ENCODE measurements around the gene SMPD2. TPM values are rescaled to one million over a fixed set of nuclear protein-coding genes. Genes with fewer than 3 reads are reported as not detected.
A peak's percentile ranks its signal among the peaks of the same experiment; 100 is the strongest.
"Not testable (repeated sequence)": the region's sequence is repeated elsewhere in the genome, so short reads cannot be mapped to it uniquely, and the experiment has no call there.

Gene SMPD2
- total RNA-seq, 2 experiments from 2014 or later, result 7.0 to 7.9 TPM

DNA sequence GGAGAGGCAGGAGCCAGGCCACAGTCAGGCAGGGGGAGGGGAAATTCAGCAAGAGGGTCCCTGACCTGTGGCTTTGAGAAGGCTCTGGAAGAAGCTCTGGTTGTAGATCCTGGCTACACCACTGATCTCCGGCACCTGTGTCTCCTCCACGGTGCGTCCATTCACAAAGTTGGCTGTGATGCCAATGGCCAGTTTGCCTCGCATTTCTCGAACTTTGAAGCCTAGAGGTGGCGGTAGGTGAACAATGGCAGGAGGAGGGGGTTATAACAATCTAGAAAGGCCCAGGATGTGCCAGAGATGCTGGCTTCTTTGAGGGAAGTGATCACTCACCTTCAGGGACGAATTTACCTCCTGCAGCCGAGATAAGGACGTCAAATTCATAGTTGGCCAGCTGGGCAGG lies 11.7 kb downstream of the SMPD2 start:
- H3K27ac Mint-ChIP-seq, result no peak overlapping the region
- H3K36me3 Mint-ChIP-seq, result peaks cover 13% of the 10 kb centered on the region
- H3K4me3 Mint-ChIP-seq, result no peak overlapping the region
- H3K9me3 Mint-ChIP-seq, result no peaks in the 10 kb centered on the region
- DNase-seq, result no peak
- no peaks in the 10 kb centered on the region for H3K27me3 Mint-ChIP-seq
- peaks cover 38% of the 10 kb centered on the region for H3K4me1 Mint-ChIP-seq

DNA sequence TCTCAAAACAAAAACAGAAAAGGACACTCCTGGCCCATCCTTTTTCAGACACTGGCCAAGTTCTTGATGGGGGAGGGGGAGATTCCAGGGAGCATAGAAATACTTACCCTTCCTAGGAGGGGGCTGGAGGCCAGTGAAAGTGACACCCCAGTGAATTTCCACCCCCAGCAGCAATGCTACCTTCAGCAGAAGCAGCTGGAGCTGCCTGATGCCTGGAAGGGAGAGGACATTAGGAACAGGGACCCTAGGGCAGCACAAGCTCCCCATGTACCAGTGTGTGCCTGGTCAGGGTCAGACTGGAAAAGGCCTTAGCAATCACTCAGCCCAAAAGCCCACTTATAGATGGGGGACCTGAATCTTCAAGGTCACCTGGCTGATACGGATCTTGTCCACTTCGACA lies 12.6 kb downstream of the SMPD2 start:
- peaks cover 48% of the 10 kb centered on the region for H3K4me1 Mint-ChIP-seq
- DNase-seq, result no peak
- H3K9me3 Mint-ChIP-seq, result no peaks in the 10 kb centered on the region
- no peaks in the 10 kb centered on the region for H3K27me3 Mint-ChIP-seq
- H3K36me3 Mint-ChIP-seq, result peaks cover 21% of the 10 kb centered on the region
- H3K4me3 Mint-ChIP-seq, result no peak overlapping the region
- H3K27ac Mint-ChIP-seq, result no peak overlapping the region

DNA sequence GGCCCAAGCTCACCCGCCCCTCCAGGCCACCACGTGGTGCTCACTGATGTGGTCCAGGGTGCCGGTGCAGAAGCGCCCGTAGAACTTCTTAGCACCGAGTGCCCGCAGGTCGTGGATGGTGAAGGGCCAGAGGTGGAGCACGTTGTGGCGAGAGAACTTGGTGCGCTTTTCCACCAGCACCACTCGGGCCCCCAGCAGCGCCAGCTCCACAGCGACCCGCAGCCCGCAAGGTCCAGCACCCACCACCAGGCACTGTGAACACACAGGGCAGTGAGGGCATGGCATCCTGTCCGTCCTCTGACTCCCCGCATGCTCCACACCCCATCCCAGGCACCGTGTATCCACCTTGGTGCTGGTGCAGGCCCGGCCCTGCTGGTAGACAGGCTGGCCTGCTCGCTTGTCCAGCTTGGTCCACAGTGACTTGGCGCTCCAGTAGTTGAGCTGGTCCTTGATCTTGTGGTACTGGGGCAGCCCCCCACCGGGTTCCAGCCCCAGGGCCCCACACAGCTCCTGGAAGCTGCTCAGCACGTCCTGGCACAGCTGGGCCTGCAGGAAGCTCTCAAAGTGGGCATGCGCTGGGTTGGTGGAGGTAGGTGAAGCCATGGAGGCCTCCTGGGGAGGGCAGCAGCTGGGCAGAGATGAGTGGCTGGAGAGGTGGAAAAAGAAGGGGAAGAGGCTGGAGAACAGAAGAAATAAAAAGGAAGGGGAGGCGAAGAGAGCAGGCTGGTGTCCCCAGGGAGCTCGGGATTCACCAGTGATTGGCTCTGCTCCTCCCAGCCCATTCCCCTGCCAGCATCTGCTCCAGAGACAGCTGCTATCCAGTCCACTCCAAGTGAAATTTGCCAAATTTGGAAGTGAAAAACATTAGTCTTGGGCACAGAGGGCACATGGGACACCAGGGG lies 13.3 kb downstream of the SMPD2 start:
- Mint-ChIP-seq H3K36me3 (peaks cover 21% of the 10 kb centered on the region), H3K27ac (peak overlapping the region; percentile 94), H3K4me3 (peak overlapping the region; percentile 93), H3K27me3 (no peaks in the 10 kb centered on the region), H3K4me1 (peaks cover 52% of the 10 kb centered on the region), H3K9me3 (no peaks in the 10 kb centered on the region)
- DNase-seq, result no peak

GRCh38 chr6:109454496-109455436 lies 14.2 kb downstream of the SMPD2 start:
- Mint-ChIP-seq H3K9me3 (no peaks in the 10 kb centered on the region), H3K36me3 (peaks cover 21% of the 10 kb centered on the region), H3K27ac (peak overlapping the region; percentile 94), H3K4me1 (peaks cover 57% of the 10 kb centered on the region), H3K27me3 (no peaks in the 10 kb centered on the region), H3K4me3 (peak overlapping the region; percentile 93)
- peak; percentile 72 for DNase-seq

DNA sequence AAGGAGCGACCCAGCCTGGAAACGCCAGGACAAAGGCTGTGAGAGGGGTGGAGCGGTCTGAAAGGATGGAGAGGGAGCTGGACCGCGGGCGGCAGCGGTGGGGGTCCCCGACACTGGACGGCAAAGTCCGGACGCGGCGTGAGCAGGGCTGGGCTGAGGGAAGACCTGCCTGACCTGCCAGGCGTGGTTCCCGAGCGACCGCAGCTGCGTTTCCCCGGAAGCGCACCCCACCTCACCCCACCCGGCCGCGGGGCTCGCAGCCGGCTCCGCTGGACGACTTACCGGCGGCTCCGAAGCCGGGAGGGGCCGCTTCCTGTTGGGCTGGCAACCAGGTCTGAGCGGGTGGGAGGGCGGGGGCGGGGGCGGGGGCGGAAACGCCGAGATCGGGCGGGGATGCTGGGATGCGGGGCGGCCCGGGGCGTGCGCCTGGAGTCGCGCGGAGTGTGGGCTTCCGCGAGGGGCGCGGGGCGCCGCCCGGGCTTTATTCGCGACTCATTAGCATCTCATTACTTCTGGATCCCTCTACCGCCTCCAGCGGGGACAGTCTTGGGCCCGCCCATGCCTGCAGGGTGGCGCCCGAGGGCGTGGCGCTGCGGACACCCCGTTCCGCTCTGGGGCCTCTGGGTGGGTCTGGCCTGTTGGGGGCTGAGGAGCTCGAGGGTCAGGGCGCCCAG lies 15.1 kb downstream of the SMPD2 start, which contains the start of gene MICAL1:
Gene MICAL1, minus strand, starts transcription at position 336 of the 674 bp plus-strand sequence. CDS start 1,576 bp downstream, outside the sequence.
- peaks cover 58% of the 10 kb centered on the region for H3K4me1 Mint-ChIP-seq
- no peaks in the 10 kb centered on the region for H3K9me3 Mint-ChIP-seq
- peak within 1 kb of the TSS; percentile 93 for H3K4me3 Mint-ChIP-seq
- H3K27ac Mint-ChIP-seq, result peak within 1 kb of the TSS; percentile 94
- H3K27me3 Mint-ChIP-seq, result no peaks in the 10 kb centered on the region
- H3K36me3 Mint-ChIP-seq, result peaks cover 21% of the 10 kb centered on the region
- peak; percentile 77 for DNase-seq

GRCh38 chr6:109456111-109456583 lies 15.6 kb downstream of the SMPD2 start:
- H3K9me3 Mint-ChIP-seq, result no peaks in the 10 kb centered on the region
- peaks cover 21% of the 10 kb centered on the region for H3K36me3 Mint-ChIP-seq
- no peak overlapping the region for H3K27ac Mint-ChIP-seq
- H3K27me3 Mint-ChIP-seq, result no peaks in the 10 kb centered on the region
- DNase-seq, result no peak
- H3K4me1 Mint-ChIP-seq, result peaks cover 56% of the 10 kb centered on the region
- no peak overlapping the region for H3K4me3 Mint-ChIP-seq

- Mint-ChIP-seq H3K27ac (no peak overlapping the region), H3K9me3 (peaks cover 2% of the 10 kb centered on the region), H3K36me3 (peaks cover 23% of the 10 kb centered on the region), H3K27me3 (no peaks in the 10 kb centered on the region), H3K4me1 (peaks cover 58% of the 10 kb centered on the region), H3K4me3 (peak overlapping the region; percentile 34)
- DNase-seq, result no peak
These were observed 16.4 kb downstream of the SMPD2 start for GRCh38 chr6:109456710-109457561.

DNA sequence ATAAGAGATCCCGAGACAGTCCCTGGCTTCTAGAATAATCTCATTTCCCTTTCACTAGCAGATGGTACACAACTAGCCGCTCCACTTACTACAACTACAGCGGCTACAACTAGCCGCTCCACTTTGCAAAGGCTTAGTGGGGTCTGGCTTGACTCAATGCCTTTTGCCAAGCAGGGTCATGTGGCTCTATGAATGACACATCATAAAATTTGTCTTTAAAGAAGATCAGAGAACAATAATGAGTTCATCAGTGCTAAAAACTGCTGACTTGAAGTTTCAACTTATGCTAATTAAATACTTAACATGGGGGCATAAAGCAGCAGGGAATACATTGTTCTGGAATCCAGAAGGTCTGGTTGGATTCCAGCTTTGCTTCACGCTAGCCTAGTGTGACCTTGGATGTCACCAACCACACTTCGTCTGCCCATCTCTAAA lies 17.1 kb downstream of the SMPD2 start:
- no peak for DNase-seq
- H3K4me3 Mint-ChIP-seq, result no peak overlapping the region
- no peak overlapping the region for H3K27ac Mint-ChIP-seq
- peaks cover 5% of the 10 kb centered on the region for H3K9me3 Mint-ChIP-seq
- peaks cover 26% of the 10 kb centered on the region for H3K36me3 Mint-ChIP-seq
- peaks cover 65% of the 10 kb centered on the region for H3K4me1 Mint-ChIP-seq
- no peaks in the 10 kb centered on the region for H3K27me3 Mint-ChIP-seq

DNA sequence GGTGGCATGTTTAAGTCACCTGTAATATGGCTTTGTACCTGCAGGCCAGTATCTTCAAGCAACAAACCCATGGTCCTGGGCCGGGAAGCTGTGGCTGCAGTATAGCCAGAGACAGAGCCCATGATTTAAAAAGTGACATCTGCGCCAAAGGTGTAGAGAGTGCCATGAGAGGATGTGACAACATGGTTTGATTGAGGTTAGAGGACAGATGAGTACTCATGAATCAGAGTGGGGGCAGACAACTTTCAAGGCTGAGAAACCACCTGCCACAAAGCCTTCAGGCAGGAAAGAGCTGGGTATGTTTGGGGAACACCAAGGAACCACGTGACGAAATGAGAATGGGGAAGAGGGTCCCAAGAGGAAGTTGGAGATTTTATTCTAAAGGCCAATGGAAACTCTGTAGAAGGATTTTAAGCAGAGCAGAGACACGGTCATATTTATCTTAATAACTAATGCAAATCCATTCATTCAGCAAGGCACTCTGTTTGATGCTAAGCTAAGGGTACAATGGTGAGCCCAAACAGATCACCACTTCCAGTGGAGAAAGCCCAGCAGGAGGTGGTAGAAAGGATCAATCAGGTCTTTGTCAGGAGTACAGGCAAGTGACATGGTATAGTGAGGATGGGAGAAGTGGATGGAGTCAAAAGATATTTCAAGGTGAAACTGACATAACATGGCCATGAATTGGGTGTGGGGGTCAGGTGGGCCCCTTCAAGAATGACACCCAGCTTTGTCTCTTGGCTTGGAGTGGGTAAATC lies 18.4 kb downstream of the SMPD2 start:
- peak overlapping the region; percentile 50 for H3K27ac Mint-ChIP-seq
- peaks cover 62% of the 10 kb centered on the region for H3K4me1 Mint-ChIP-seq
- H3K4me3 Mint-ChIP-seq, result no peak overlapping the region

DNA sequence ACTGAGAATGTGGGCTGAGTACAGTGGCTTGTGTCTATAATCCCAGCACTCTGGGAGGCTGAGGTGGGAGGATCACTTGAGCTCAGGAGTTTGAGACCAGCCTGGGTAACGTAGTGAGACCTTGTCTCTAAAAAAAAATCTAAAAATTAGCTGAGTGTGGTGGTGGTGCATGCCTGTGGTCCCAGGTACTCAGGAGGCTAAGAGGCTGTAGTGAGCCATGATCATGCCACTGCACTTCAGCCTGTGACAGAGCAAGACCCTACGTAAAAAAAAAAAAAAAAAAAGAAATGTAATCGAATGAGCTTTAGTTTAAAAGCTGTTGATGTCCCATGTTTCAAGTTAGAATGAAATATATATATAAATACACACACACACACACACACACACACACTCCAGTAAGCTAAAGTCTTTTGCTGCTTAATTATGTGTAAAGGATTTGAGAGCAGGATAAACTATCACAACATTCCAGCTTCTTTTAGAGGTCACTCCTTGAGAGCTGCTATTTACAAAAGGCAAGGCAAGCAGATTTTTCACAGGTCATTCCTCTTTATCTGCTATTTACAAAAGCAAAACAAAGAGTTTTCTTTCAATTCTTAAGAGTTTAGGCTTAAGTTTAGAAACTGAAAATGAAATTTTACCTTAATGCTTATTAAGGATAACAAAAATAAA lies 19.8 kb downstream of the SMPD2 start:
- no peaks in the 10 kb centered on the region for H3K27me3 Mint-ChIP-seq
- peaks cover 59% of the 10 kb centered on the region for H3K4me1 Mint-ChIP-seq
- no peak for DNase-seq
- H3K36me3 Mint-ChIP-seq, result peaks cover 43% of the 10 kb centered on the region
- peak overlapping the region; percentile 29 for H3K27ac Mint-ChIP-seq
- peaks cover 5% of the 10 kb centered on the region for H3K9me3 Mint-ChIP-seq
- H3K4me3 Mint-ChIP-seq, result no peak overlapping the region

More for the DNA sequence above, 18.4 kb downstream of the SMPD2 start:
- Mint-ChIP-seq H3K27me3 (no peaks in the 10 kb centered on the region), H3K36me3 (peaks cover 34% of the 10 kb centered on the region), H3K9me3 (peaks cover 5% of the 10 kb centered on the region)
- DNase-seq, result peak; percentile 43

DNA sequence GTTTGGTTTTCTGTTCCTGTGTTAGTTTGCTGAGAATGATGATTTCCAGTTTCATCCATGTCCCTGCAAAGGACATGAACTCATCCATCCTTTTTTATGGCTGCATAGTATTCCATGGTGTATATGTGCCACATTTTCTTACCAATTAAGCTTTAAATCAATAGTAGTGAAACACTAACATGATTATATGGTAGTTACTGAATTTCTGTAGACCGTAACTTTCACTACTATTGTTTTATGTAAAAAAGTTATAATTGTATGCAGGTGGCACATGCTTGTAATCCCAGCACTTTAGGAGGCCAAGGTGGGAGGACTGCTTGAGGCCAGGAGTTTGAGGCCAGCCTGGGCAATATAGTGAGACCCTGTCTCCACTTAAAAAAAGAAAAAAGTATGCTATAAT lies 20.7 kb downstream of the SMPD2 start:
- not testable (repeated sequence) for H3K9me3 Mint-ChIP-seq, H3K27me3 Mint-ChIP-seq, H3K4me3 Mint-ChIP-seq, H3K27ac Mint-ChIP-seq, DNase-seq
- peaks cover 49% of the 10 kb centered on the region for H3K36me3 Mint-ChIP-seq
- peaks cover 68% of the 10 kb centered on the region for H3K4me1 Mint-ChIP-seq

DNA sequence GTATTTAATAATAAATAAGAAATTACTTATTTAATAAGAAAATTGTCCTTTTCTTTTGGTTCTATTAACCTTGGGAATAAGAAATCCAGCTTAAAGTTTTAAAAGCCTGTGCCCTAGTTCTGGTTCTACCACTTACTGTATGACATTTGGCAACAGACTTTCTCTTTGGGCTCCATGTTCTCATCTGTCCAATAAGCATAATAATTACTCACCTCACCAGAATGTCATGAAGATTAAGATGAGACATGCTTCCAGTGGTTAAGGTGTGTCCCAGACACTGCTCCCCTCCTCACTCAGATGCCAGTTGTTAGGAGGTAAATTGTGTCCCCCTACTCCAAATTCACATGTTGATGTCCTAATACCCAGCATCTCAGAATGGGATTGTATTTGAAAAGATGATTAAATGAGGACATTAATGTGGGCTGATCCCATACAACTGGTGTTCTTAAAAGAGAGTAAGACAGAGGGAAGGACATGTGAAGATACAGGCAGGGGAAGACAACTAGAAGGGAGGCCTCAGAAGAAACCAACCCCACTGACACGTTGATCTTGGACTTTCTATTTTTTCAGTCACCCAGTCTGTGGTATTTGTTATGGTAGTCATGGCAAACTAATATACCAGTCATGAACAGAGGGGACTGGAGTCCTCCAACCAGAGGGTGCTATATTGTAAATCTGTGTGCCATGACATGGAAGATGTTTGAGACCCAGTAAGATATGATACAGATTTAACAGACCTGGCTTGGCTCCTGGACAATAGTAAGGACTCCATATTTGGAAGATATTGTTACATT lies 21.4 kb downstream of the SMPD2 start:
- Mint-ChIP-seq H3K9me3 (peaks cover 5% of the 10 kb centered on the region), H3K4me3 (no peak overlapping the region), H3K36me3 (peaks cover 49% of the 10 kb centered on the region), H3K27ac (peak overlapping the region; percentile 54), H3K27me3 (no peaks in the 10 kb centered on the region), H3K4me1 (peaks cover 63% of the 10 kb centered on the region)
- no peak for DNase-seq
